Cardiac fibroblast (primary cell): ENCODE measurements around the gene EIF4A3.
"Not testable (repeated sequence)": the region's sequence is repeated elsewhere in the genome, so short reads cannot be mapped to it uniquely, and the experiment has no call there.

ENCODE experiments used
- DNase-seq, 2 donors: peaks; one replicate each; pipeline versions ENCODE4 v3.0.0 to v3.0.0-alpha.2; 2010; ENCODE audit warnings: low read depth in 2 of 2
- H3K4me3 ChIP-seq, 2 donors: replicated peaks in 1 of 2; 1 replicate in 1 of 2; 2 replicates in 1 of 2; pipeline ENCODE4 v1.5.1; 2011; ENCODE audit warnings: low read depth in 2 of 2, low read length in 2 of 2, mild to moderate bottlenecking in 2 of 2, moderate library complexity in 1 of 2
- CTCF ChIP-seq: IDR thresholded peaks from one replicate; pipeline ENCODE4 v1.5.1; 2011; ENCODE audit warnings: low read depth, mild to moderate bottlenecking, low read length, inconsistent platforms

The EIF4A3 gene

GRCh38 chr17:80091376-80091775 lies 55.6 kb downstream of the EIF4A3 start:
- no peak overlapping the region for H3K4me3 ChIP-seq
- DNase-seq, result no peak
- TF ChIP-seq CTCF, result no peak

GRCh38 chr17:80090164-80090563 lies 56.8 kb downstream of the EIF4A3 start:
- not testable (repeated sequence) for DNase-seq

GRCh38 chr17:80089762-80090161 lies 57.2 kb downstream of the EIF4A3 start:
- H3K4me3 ChIP-seq, result no peak overlapping the region
- no peak for TF ChIP-seq CTCF
- no peak for DNase-seq

More at GRCh38 chr17:80090164-80090563, 56.8 kb downstream of the EIF4A3 start:
- not testable (repeated sequence) for H3K4me3 ChIP-seq

GRCh38 chr17:80087346-80088265 lies 59.3 kb downstream of the EIF4A3 start:
- no peak overlapping the region for H3K4me3 ChIP-seq
- no peak for TF ChIP-seq CTCF
- DNase-seq, result no peak

- H3K4me3 ChIP-seq, result no peak overlapping the region
- TF ChIP-seq CTCF, result no peak
Measured at GRCh38 chr17:80086616-80087015, 60.3 kb downstream of the EIF4A3 start.

GRCh38 chr17:80086081-80086480 lies 60.8 kb downstream of the EIF4A3 start:
- no peak overlapping the region for H3K4me3 ChIP-seq
- DNase-seq, result no peak
- no peak for TF ChIP-seq CTCF

More at GRCh38 chr17:80086616-80087015, 60.3 kb downstream of the EIF4A3 start:
- no peak for DNase-seq

GRCh38 chr17:80084773-80085172 lies 62.2 kb downstream of the EIF4A3 start:
- H3K4me3 ChIP-seq, result no peak overlapping the region
- no peak for DNase-seq
- TF ChIP-seq CTCF, result no peak
